ENCODE results near the gene MRTFB.

Gene MRTFB

DNA sequence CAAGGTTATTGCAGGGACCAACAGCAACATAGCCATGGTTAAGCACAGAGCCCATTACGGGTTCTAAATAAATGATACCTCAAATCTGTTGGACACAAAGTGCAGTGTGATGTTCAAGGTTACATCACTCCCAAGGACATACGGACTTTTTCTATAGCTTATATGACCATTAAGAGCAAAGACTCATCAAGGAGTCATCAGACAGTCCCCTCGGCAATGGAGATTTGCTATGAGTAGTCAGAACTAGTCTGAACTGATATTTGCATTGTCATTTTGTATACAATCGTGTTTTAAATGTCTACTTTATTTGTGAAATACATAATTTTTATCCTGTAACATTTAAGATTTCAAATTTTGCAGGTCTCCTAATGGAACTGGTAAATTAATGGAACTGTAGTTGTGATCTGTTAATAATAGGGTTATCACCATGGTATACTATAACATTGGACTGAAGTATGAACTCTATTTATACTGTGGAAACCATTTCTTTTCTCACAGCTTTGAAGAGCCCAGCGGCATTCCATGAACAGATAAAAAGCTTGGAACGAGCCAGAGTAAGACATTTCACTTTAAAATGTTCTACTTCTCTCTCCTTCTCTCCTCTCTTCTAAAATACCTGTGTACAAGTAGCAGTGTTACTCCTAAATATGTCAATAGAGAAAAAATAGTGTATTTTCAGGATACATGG is 140.9 kb downstream of the MRTFB start:
- Histone ChIP-seq H3K27me3 (replicated peaks; ENCODE audit: insufficient read depth, low read length) (no peaks in the 10 kb centered on the region), H4K20me1 (ENCODE audit: insufficient read depth, low read length) (no peaks in the 10 kb centered on the region), H3K4me2 (ENCODE audit: low read depth, low read length) (no peak overlapping the region), H3K36me3 (replicated peaks; ENCODE audit: insufficient read depth, low read length) (no peaks in the 10 kb centered on the region), H3K9me3 (replicated peaks; ENCODE audit: insufficient read depth, low read length) (no peaks in the 10 kb centered on the region), H2AFZ (ENCODE audit: low read length) (no peak overlapping the region), H3K4me3 (ENCODE audit: low read length) (no peak overlapping the region), H3K9me2 (replicated peaks; ENCODE audit: insufficient read depth, low read length) (no peaks in the 10 kb centered on the region), H3K4me1 (ENCODE audit: low read length) (no peaks in the 10 kb centered on the region), H3K9ac (ENCODE audit: low read length) (no peak overlapping the region), H3K79me2 (ENCODE audit: low read length) (no peaks in the 10 kb centered on the region), H3F3A (ENCODE audit: insufficient read depth, low read length) (no peaks in the 10 kb centered on the region), H3K27ac (ENCODE audit: low read length) (no peak overlapping the region)
- TF ChIP-seq, protein P1, sequence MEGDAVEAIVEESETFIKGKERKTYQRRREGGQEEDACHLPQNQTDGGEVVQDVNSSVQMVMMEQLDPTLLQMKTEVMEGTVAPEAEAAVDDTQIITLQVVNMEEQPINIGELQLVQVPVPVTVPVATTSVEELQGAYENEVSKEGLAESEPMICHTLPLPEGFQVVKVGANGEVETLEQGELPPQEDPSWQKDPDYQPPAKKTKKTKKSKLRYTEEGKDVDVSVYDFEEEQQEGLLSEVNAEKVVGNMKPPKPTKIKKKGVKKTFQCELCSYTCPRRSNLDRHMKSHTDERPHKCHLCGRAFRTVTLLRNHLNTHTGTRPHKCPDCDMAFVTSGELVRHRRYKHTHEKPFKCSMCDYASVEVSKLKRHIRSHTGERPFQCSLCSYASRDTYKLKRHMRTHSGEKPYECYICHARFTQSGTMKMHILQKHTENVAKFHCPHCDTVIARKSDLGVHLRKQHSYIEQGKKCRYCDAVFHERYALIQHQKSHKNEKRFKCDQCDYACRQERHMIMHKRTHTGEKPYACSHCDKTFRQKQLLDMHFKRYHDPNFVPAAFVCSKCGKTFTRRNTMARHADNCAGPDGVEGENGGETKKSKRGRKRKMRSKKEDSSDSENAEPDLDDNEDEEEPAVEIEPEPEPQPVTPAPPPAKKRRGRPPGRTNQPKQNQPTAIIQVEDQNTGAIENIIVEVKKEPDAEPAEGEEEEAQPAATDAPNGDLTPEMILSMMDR (IDR thresholded peaks at IDR 0.05; ENCODE audit: low read length): no peak
- no peak for TF ChIP-seq EZH2 (optimal IDR thresholded peaks at IDR 0.05; ENCODE audit: low read depth, low read length)
- DNase-seq: no peak

DNA sequence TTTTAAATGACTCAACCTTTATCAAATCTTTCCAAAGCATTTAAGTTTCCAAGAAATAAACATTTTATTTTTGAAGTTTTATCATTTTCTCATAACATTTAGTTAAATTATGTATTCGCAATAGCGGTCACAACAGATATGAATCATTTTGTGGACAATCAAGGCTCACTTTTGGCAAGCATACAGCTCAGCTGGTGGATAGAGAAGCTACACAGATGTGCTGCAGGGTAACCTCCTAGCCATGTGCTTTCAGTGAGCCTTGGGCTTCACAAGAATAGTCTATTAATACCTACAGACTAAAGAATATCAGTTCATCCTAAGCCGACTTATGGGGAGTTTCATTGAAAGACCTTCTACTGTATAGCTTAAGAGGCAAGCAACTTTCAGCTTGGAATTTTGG is 144.8 kb downstream of the MRTFB start:
- H4K20me1 ChIP-seq (ENCODE audit: insufficient read depth, low read length): no peaks in the 10 kb centered on the region
- no peak for TF ChIP-seq EZH2 (optimal IDR thresholded peaks at IDR 0.05; ENCODE audit: low read depth, low read length)
- no peak for TF ChIP-seq EZH2phosphoT487 (IDR thresholded peaks at IDR 0.05; ENCODE audit: low read length)
- TF ChIP-seq, protein P1 (IDR thresholded peaks at IDR 0.05; ENCODE audit: low read length): no peak
- H3K9me2 ChIP-seq (replicated peaks; ENCODE audit: insufficient read depth, low read length): no peaks in the 10 kb centered on the region
- no peak overlapping the region for H3K4me3 ChIP-seq (ENCODE audit: low read length)
- H2AFZ ChIP-seq (ENCODE audit: low read length): no peak overlapping the region
- H3K36me3 ChIP-seq (replicated peaks; ENCODE audit: insufficient read depth, low read length): no peaks in the 10 kb centered on the region
- no peaks in the 10 kb centered on the region for H3K27me3 ChIP-seq (replicated peaks; ENCODE audit: insufficient read depth, low read length)
- H3K9me3 ChIP-seq (replicated peaks; ENCODE audit: insufficient read depth, low read length): no peaks in the 10 kb centered on the region
- no peak overlapping the region for H3K4me2 ChIP-seq (ENCODE audit: low read depth, low read length)
- H3K79me2 ChIP-seq (ENCODE audit: low read length): no peaks in the 10 kb centered on the region
- DNase-seq: no peak
- H3K4me1 ChIP-seq (ENCODE audit: low read length): no peaks in the 10 kb centered on the region
- no peak overlapping the region for H3K27ac ChIP-seq (ENCODE audit: low read length)
- H3K9ac ChIP-seq (ENCODE audit: low read length): no peak overlapping the region
- H3F3A ChIP-seq (ENCODE audit: insufficient read depth, low read length): no peaks in the 10 kb centered on the region

DNA sequence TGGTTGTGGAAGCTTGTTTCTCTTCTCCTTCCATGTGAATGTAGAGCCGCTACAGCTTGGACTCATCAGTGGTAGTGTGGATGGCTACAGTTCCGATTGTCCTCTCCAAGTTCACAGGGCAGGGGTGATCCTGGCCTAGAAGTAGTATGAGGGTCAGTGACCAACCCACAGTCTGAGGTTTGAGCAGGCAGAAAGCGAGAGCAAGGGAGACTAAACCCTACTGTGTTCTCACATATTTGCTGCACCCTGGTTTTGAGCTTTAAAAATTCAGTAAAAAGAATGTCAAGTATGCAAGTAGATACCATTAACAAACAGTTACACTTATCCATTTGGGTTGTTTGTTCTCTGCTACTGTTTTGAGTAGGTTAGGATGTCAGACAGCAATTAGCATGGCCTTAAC is 148.9 kb downstream of the MRTFB start:
- Histone ChIP-seq H3K9me2 (replicated peaks; ENCODE audit: insufficient read depth, low read length) (no peaks in the 10 kb centered on the region), H3K79me2 (ENCODE audit: low read length) (no peaks in the 10 kb centered on the region), H2AFZ (ENCODE audit: low read length) (no peak overlapping the region), H3K4me3 (ENCODE audit: low read length) (no peak overlapping the region), H3K36me3 (replicated peaks; ENCODE audit: insufficient read depth, low read length) (no peaks in the 10 kb centered on the region), H3K9me3 (replicated peaks; ENCODE audit: insufficient read depth, low read length) (no peaks in the 10 kb centered on the region), H3K4me2 (ENCODE audit: low read depth, low read length) (no peak overlapping the region), H3K4me1 (ENCODE audit: low read length) (no peaks in the 10 kb centered on the region), H3K9ac (ENCODE audit: low read length) (no peak overlapping the region), H3F3A (ENCODE audit: insufficient read depth, low read length) (no peaks in the 10 kb centered on the region), H3K27me3 (replicated peaks; ENCODE audit: insufficient read depth, low read length) (no peaks in the 10 kb centered on the region), H4K20me1 (ENCODE audit: insufficient read depth, low read length) (no peaks in the 10 kb centered on the region), H3K27ac (ENCODE audit: low read length) (no peak overlapping the region)
- DNase-seq: no peak
- no peak for TF ChIP-seq EZH2 (optimal IDR thresholded peaks at IDR 0.05; ENCODE audit: low read depth, low read length)
- no peak for TF ChIP-seq EZH2phosphoT487 (IDR thresholded peaks at IDR 0.05; ENCODE audit: low read length)
- TF ChIP-seq, protein P1 (IDR thresholded peaks at IDR 0.05; ENCODE audit: low read length): no peak
